NCI-H460 (cell line): Measurements from ENCODE around the gene EML5. TPM values are rescaled to one million over a fixed set of nuclear protein-coding genes. Genes with fewer than 3 reads are reported as not detected.

Experiments used
- DNase-seq: peaks from one replicate; pipeline ENCODE4 v3.0.0-alpha.2; 2016; ENCODE audit warnings: low read depth; ENCODE audit errors: extremely low read depth
- small RNA-seq, 2 experiments: library from RNA; depleted of rRNA; stranded (forward); fragments of <200 nt; gene quantifications; one replicate each; pipeline ENCODE3, GENCODE V24; 2014
- total RNA-seq: library from RNA; depleted of rRNA; stranded (reverse); fragments of >200 nt; shearing (Covaris generic); gene quantifications from 2 replicates; pipeline ENCODE4 v1.2.3, GENCODE V29; 2014; rRNA removed

Gene EML5
- total RNA-seq, 1 experiment from 2014 or later: 0.82 TPM

DNA sequence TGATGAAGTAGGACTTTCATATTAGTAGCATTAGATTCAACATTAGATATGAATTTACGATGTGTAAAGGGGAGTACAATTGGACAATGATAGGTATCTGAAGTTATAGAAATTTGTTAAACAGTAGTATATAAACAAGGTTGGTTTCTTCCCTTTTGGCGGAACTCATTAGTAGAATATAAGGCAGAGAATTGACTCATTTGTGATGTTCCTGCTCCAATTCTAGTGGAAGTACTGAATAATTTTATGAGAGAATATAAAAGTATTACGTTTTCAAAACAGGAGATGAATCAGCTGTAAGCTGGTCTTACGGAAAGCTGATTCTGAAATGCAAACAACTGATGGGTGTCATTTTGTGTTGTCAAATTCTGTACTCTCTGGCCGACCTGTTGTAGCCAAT lies 216.5 kb downstream of the EML5 start:
- no peak for DNase-seq

DNA sequence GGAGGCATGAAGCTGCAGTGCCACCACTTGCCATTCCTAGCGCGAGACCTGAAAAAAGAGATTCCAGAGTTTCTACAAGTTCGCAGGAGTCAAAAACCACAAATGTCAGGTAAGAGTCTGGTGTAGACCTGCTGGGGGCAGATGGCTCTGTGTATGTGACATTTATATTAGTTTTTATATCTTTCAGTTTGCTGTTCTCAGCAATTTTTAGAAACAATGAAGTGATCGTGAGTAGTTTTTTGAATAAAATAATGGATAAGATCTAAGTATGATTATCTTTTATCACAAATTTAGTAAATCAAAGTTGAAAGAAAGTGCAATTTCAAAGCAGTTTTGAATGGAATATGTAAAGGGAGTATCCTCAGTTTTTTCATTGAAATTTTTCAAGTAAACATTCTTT lies 220.6 kb downstream of the EML5 start:
- no peak for DNase-seq

DNA sequence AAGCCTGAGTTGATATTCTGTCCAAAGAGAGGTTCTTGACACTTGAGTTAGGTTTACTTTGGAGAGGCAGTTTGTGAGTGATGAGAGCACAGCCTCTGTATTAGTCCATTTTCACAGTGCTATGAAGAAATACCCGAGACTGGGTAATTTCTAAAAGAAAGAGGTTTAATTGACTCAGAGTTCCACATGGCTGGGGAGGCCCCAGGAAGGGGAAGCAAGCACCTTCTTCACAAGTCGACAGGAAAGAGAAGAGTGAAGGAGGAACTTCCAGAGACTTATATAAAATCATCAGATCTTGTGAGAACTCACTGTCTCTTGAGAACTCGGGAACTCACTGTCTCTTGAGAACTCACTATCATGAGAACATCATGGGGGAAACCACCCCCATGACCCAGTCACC lies 224.6 kb downstream of the EML5 start:
- DNase-seq: no peak

DNA sequence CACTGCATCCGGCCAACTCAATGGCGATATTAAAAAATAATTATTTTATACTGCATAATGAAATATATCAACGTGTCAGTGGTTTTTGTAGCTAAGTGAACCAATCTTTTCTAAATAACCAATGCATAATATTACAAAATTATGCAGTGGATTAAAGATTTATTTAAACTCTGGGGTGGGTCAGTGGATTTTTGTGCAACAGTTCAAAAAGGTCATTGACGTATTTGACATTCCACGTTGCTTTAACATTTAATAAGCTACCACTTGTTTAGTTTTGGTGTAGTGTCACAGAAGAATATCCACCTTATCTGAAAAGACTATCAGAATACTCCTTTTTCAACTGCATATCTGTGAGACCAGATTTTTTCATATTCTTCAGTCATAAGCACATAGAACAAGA lies 227.3 kb downstream of the EML5 start:
- no peak for DNase-seq

DNA sequence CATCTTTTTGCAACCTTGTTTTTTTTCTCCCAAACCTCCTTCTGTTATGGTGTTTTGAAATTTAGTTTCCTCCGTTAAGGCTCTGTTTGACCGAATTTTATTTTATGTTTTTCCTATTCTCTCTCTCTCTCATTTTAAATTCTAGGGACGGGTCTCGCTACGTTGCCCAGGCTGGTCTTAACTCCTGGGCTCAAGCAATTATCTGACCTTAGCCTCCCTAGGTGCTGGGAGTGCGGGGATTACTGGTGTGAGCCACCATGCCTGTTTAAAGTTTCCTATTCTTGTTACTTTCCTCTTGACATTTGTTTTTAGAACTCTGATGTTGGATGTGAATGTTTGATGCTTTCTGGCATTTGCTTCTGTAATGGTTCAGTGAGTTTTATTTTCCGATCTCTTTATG lies 228.9 kb downstream of the EML5 start:
- no peak for DNase-seq

DNA sequence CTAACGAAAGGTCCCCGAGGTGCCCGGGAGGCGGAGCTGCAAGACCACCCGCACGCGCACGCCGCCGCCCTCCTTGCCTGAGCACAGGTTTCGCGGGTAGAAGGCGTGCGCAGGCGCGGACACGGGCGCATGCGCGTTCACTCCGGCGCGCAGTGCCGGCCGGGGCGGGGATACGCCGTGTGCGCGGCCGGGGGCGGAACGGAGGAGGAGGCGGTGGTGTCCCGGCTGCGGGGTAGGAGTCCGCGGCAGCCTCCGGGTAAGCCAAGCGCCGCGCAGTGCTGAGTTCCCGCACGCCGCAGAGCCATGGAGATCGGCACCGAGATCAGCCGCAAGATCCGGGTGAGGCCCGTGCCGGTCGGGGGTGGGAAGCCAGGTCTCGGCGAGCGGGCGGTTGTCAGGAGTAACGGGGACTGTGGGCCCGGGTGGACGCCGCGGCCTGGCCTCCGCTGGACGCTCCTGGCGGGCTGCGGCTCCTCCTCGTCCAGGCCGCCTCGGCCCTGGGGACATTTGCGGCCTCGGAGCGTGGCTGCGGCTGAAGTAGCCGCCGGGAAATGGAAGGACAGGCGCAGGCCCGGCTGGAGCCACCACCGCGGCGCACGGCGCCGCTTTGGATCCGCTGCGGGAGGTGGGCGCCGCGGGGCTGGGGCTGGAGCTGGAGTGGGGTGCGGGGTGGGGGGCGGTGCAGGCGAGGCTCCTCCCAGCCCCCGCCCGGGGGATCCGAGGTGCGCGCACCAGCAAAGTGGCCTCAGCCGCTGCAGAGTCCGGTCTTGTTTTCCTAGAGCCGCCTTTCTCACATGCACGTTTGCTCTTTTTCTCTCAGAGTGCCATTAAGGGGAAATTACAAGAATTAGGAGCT lies 229.7 kb downstream of the EML5 start, which contains the start of gene ZC3H14:
TSS of gene ZC3H14 (plus strand) at position 207 of the 856 bp plus-strand sequence. CDS start at position 304, 97 bp downstream.
- peak; percentile 83 for DNase-seq

DNA sequence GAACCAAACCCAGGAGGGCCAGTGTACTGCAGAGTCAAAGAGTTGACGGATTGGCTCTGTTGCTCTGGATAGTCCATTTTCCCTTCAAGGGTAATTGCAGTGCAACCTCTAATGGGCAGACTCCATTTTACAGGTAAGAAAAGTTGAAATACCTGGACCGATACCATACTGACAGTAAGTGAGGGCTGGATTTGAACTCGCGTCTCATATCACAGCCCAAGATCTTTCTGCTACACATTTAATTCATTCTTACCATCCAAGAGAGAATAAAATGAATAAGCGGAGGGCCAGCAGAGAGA lies 230.3 kb downstream of the EML5 start:
- DNase-seq: no peak

Small RNA genes lying within 50 kb of the gene (small RNA-seq; reads per million reads assigned to genes)
- 0 reads per million in 2 experiments for gene RF00019
- 0 reads per million in 2 experiments for gene RNU4-92P

Other genes starting within 250 kb of the EML5 start
- gene PTPN21, start 237.9 kb downstream of the EML5 start, total RNA-seq: 3.8 and 5.0 TPM in 2 replicates
- 93.1 and 97.8 TPM in 2 replicates for gene ZC3H14, start 229.9 kb downstream of the EML5 start, total RNA-seq
- gene TTC8, start 31.7 kb upstream of the EML5 start, total RNA-seq: 32.4 and 37.6 TPM in 2 replicates